ENCODE measurements around the gene EVC2.

EVC2 gene

GRCh38 chr4:5561286-5561685, 147.1 kb downstream of the EVC2 start:
- DNase-seq = no peak

GRCh38 chr4:5558502-5558901, 149.9 kb downstream of the EVC2 start:
- no peak for DNase-seq

- no peak for DNase-seq
Observed at GRCh38 chr4:5554376-5554775, 154.0 kb downstream of the EVC2 start.

DNA sequence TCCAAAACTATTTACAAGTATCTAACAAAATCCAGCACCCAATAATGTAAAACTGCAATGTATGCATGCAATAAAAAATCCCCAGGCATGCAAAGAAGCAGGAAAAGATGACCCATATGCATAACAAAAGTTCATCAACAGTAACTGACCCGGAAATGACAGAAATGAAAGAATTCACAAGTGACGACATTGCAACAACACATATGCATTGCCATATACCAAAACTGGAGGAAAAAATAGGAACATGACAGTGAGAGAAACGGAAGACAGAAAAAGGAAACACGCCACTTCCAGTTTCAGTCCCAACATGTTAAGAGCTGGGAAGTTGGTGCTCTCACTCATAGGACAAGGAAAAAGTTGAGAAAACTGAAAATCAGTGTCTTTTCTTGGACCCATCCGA, 154.6 kb downstream of the EVC2 start:
- DNase-seq = no peak

DNA sequence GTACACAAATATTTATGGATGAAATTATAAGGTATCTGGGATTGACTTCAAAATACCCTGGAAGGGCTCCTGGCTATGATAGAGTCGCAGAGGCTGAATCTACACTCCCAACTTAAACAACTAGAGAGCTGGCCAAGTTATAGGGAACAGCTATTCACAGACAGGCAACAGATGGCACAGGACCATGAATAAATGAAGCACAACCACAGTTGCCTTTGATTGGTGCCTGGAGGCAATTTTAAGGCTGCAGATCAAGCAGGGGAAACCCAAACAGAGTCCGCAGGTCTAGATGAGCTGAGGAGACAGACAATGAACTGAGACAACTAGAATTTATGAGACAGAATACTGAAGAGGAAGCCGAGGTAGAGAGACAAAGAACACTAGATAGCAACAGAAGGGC, 155.9 kb downstream of the EVC2 start:
- DNase-seq = no peak

DNA sequence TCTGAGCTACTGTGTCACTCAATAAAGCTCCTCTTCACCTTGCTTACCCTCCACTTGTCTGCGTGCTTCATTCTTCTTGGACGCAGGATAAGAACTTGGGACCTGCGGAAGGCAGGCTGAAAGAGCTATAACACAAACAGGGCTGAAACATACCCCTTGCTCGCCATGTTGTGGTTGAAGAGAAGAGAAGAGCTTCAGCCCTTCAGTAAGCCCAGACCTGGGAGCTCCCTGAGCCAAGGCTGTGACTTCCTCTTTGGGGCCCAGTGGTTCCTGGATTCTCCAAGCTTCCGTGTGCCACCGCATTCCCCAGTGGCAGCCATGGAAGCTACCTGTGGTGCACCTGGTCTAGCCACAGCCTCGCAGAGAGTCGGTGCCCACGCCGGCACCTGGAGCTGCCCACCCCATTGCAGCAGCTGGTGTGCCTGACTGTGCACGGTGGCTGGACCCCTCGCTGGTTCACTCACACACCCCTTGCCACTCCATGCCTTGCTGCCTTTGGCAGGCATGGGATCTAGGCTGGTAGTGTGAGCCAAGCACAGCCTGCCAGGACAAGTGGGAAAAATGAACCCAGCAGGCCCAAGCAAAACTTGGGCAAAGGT, 160.6 kb downstream of the EVC2 start:
- DNase-seq = no peak

DNA sequence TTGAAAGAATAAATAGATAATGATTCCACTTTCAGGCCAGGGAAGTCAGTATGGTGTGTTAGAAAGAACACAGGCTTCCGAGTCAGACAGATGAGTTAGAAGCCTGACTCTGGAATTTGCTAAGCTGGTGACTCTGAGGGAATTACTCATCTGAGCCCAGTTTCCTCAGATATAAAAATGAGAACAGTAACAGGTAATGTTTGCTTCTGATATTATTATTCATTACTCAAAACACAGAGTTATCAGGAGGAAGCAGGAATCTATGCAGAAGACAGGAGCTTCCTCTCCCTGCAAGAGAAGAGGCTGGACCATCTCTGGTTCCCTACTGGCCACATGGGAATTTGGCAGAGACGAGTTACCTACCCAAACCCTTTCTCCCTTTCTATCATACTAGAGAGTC, 163.1 kb downstream of the EVC2 start:
- DNase-seq = no peak

GRCh38 chr4:5544762-5545161, 163.6 kb downstream of the EVC2 start:
- no peak for DNase-seq

DNA sequence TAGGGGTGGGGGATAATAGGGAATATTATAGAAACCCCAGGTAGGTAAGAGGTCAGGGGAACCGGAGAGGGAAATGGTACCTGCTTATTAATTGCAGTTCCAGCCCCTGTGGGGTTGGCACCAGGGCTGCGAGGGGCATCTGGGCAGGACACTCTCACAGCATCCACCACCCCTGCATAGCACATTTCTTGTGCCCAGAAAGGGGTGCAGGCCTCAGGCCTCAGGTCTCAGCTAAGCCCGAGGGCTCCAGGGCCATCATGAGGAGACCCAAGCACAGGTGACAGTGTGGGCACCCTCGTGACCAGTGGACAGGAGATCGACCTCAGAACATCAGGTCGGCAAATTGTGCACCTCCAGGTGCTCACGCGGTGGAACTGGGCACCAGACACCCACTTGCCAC, 164.7 kb downstream of the EVC2 start:
- DNase-seq = no peak

DNA sequence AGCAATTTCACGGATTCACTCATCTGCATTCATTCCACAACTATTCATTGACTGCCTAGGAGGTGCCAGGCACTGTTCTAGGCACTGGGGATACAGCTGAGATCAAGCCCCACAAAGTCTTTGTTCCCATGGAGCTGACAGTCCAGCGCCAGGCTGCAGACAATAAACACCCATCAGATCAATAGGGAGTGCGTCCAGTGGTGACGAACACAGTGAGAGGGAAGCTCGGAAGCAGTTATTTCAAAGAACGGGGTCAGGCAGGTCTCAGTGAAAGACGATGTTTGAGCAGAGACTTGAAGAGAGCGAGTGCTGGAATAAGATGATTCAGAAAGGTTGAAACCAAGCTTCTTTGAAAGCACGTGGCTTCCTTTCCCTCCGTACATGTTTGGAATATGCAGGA, 167.2 kb downstream of the EVC2 start:
- no peak for DNase-seq

- no peak for DNase-seq
Observed at GRCh38 chr4:5539584-5539983, 168.8 kb downstream of the EVC2 start.

- DNase-seq = no peak
Observed at GRCh38 chr4:5532100-5532499, 176.3 kb downstream of the EVC2 start.

DNA sequence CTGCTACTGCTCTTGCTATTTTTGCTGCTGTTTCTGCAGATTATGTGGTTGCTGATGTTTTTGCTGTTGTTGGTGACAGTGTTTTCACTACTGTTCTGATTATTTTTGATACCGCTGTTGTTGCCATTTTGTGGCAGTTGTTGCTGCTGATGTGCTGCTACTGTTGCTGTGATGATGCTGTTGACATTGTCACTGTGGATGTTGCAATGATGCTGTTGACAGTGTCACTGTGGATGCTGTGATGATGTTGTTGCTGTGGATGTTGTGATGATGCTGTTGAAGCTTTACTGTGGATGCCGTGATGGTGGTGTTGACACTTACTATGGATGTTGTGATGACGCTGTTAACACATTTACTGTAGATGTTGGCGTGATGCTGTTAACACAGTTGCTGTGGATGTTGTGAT, 180.3 kb downstream of the EVC2 start:
- DNase-seq = no peak

GRCh38 chr4:5527211-5527610, 181.1 kb downstream of the EVC2 start:
- no peak for DNase-seq

- no peak for DNase-seq
Observed at GRCh38 chr4:5526080-5526846, 182.1 kb downstream of the EVC2 start.

GRCh38 chr4:5524446-5525299, 183.7 kb downstream of the EVC2 start:
- DNase-seq = no peak

DNA sequence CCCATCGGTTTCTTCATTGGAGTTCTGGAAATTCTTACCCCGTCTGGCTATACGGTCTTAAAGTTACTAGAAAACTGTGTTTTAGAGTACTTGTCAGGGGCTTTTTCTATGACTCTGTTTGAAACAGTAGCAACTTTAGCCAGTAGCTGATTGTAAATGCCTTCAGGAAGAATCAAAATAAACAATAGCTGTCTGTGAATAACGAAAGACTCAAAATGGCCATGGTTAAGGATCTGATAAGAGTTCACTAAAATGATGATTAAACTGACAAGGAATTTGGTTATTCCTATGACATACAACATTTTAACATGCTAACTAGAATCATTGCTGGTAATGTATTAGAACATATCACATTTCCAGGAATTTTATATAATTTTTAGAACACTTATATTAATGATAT, 191.0 kb downstream of the EVC2 start:
- DNase-seq = no peak

DNA sequence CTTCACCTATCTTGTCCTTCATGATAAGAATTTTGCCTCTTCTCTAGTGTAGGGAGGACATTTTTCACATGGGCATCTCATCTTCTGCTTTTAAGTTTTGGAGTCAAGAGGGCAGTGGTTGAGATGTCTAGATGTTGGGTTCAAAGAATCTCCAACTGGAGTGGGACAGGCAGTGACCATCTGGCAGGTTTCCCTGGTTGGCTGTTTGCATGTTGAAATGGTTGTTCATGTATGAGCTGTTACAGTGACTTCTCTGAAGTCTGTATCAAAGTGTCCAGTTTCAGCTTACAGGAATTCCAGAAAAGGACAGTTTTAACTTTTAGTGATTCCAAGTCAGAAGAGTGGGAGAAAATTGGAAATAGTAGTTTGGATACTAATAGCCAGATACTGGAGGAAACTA, 192.7 kb downstream of the EVC2 start:
- DNase-seq = no peak

Measured in CD4-positive, alpha-beta T cell treated with Interleukin-4 for 1 hour (primary cell).